GM21786 (cell line): ENCODE data around the gene ZMIZ2.
"Not testable (repeated sequence)": the region's sequence is repeated elsewhere in the genome, so short reads cannot be mapped to it uniquely, and the experiment has no call there.

ENCODE experiments used
- ATAC-seq: cut with Tn5 transposase; IDR thresholded peaks from one replicate; pipeline ENCODE4 v1.9.1; 2021; ENCODE audit not compliant: unreplicated experiment

The ZMIZ2 gene

DNA sequence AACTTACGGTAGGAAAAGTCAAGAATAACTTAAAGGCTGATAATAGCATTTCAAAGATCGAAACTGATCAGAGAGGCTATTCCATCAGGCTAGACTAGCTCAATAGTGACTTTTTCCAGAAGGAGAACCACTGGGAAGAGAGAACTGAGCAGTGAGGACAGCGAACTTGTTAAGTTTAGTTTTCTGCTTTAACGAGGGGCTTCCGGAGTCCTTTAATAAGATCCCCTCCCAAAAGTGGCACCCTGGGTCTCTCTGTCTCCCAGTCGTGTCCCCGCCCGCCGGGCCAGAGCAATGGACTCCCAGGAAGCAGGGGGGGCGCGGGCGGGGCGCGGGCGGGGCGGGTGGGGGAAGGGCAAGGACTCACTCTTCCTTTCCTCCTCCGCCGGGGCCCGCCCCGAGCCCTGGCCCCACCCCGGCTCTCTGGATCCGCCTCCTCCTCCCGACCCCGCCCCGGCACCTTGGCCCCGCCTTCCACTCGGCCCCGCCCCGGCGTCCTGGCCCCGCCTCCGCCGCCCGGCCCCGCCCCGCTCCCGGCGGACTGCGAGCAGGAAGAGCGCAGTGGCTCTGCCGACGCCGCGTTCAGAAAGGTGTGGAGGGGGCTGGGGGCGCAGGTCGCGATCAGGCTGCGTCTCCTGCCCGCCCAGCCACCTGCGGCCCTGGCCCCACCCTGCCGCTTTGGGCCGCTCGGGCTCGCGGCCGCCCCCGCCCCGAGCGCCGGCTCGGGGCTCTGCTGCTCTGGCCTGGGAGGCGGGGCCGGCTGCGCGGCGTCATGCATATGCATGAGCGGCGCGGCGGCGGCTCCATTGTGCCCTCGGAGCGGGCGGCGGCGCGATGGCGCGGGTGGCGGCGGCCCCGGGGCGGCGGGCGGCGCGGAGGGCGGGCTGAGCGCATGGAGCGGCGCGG, at the start of gene ZMIZ2:
Gene ZMIZ2 (plus strand): TSS at position 803 of the 903 bp plus-strand sequence. CDS start 7,403 bp downstream, outside the sequence.
- ATAC-seq = peak; percentile 56

DNA sequence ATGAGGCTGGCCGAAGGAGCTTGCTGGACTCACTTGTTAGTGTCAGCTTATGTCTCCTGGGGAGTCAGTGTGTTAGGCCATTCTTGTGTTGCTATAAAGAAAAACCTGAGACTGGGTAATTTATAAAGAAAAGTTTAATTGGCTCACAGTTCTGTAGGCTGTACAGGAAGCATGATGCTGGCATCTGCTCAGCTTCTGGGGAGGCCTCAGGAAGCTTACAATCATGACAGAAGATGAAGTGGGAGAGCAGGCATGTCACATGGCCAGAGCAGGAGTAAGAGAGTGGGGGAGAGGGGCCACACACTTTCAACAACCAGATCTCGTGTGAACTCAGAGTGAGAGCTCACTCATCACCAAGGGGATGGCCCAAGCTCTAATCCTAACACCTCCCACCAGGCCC, 49.0 kb upstream of the ZMIZ2 start:
- not testable (repeated sequence) for ATAC-seq

DNA sequence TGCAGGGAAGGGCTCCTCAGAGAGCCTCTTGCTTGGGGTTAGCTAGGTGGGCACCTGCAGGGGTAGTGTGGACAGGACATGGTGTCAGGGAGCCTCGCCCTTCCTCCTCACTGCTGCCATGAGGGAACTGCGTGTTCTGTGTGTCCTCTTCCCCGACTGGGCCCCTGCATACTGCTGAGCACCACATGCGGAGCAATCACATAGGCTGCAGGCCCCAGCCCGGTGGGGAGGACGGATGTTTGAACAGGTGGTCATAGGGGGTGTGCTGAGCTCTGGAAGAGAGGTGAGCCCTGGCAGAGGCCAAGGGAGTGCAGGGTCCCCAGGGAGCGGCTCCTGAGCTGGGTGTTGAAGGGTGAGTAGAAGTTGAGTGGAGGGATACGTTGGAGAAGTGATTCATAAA, 48.3 kb upstream of the ZMIZ2 start:
- ATAC-seq = no peak

DNA sequence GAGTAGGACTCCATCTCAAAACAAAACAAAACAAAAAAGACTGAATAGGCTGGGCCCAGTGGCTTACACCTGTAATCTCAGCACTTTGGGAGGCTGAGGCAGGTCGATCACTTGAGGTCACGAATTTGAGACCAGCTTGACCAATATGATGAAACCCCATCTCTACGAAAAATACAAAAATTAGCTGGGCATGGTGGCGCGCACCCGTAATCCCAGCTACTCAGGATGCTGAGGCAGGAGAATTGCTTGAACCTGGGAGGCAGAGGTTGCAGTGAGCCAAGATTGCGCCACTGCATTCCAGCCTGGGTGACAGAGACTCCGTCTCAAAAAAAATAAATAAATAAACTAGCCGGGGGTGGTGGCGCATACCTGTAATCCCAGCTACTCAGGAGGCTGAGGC, 45.3 kb upstream of the ZMIZ2 start:
- ATAC-seq = not testable (repeated sequence)

DNA sequence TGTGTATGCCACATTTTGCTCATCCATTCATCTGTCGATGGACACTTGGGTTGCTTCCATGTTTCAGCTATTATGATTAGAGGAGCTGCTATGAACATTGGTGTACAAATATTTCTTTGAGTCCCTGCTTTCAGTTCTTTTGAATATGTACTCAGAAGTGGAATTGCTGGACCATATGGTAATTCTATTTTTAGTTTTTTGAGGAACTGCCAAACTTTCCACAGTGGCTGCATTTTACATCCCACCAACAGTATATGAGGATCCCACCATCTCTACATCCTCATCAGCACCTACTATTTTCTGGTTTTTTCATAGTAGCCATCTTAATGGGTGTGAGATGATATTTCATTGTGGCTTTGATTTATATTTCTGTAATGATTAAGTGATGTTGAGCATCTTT, 44.7 kb upstream of the ZMIZ2 start:
- no peak for ATAC-seq

DNA sequence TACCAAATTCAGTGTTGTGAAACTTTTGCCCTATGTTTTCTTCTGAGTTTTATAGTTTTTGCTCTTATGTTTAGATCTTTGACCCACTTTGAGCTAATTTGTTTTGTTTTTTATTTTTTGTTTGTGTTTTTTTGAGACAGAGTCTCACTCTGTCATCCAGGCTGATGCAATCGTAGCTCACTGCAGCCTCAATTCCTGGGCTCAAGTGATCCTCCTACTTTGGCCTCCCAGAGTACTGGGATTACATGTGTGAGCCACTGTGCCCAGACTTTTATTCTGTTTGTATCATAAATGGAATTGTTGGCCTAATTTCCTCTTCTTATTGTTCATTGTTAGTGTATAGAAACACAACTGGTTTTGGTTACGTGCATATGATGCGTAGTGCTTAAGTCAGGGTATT, 43.2 kb upstream of the ZMIZ2 start:
- ATAC-seq = no peak

DNA sequence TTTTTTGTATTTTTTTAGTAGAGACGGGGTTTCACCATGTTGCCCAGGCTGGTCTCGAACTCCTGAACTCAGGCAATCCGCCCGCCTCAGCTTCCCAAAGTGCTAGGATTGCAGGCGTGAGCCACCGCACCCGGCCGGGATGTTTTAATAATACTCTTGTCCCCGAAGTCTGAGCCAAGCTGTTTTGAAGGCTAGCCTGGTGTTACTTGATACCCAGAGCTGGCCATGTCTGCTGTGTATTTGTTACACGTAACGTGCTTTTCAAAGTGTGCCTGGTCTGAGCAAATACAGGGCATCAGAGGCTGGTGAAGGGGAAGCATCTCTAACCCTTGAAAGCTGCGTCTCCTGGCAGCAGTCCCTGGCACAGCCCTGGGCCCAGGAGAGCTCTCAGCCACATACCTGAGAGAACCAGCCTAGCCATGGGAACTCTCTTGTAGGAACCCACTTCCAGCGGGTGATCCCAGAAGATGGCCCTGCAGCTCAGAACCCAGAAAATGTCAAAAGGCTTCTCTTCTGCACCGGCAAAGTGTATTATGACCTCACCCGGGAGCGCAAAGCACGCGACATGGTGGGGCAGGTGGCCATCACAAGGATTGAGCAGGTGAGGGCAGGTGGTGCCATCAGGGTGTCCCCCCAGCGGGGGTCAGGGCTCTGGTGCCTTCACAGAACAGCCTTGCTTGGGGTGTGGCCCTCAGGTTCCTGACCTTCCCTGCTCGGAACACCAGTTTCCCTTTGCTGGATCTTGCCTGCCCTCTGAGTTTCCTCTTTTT, 41.7 kb upstream of the ZMIZ2 start:
- no peak for ATAC-seq

GRCh38 chr7:44707558-44708230, 41.0 kb upstream of the ZMIZ2 start:
- ATAC-seq = no peak

DNA sequence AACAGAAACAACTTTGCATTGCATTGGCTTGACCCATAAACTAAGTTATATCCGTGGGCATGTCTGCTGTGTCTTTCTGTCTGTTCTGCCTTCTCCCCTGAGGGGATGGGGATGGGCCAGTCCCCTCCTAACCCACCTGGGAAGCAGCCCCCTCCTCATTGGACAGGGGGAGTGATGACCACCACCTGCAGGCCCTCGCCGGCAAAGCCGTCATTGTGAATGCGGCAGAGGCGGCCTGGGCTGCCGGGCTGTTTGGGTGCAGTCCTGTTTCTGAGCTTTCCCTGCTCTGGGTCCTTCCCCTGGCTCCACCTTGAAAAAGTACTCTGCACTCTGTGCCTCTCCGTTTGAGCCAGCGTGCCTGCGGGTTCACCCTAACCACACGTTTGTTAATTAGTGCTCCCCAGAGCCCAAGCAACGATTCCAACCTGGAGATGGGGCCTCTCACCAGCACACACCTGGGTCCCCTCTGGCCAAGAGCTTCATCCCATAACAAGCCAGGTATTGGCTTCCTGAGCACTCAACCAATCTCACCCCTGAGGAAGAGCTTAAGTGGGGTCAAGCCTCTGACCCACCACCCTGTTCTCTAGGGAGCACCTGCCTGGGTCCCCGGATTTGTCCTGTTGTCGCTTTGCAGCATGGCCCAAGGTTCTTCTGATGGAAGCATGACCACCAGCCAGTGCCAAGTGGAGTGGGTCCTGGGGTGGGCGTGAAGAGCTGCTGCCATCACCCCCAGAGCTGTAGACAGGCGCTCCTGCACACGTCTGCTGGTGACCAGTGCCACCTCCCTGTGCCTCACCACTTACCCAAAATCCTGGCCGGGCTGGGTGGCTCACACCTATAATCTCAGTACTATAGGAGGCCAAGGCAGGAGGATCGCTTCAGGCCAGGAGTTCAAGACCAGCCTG, 39.4 kb upstream of the ZMIZ2 start:
- no peak for ATAC-seq

DNA sequence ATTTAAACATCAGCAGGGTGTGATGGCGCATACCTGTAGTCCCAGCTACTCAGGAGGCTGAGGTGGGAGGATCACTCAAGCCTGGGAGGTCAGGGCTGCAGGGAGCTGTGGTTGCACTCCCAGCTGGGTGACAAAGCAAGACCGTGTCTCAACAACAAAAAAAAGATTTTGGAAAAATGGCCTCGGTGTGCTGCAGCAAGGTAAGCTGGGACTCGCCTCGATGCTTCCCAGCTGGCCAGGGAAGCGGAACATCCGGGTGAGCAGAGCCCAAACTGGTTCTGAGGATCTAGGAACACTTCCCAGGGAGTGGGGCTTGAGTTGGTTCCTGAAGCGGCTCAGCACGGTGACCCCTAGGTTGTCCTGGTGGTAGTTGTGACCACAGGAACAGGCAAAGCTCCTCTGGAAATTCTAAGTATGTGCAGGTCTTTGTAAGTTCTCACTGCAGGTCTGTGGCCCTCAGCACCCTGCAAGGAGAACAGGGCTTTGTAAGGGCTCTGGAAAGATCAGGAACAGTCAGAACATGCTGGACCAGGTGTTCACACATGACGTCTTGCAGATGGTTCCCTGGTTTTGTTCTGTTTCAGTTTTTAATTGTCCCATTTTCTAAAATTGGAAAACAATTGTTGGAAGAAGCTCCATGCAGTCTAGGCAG, 38.6 kb upstream of the ZMIZ2 start:
- no peak for ATAC-seq

GRCh38 chr7:44711528-44711927, 37.1 kb upstream of the ZMIZ2 start:
- ATAC-seq = no peak

- ATAC-seq = no peak
Measured at GRCh38 chr7:44712012-44712411, 36.6 kb upstream of the ZMIZ2 start.

DNA sequence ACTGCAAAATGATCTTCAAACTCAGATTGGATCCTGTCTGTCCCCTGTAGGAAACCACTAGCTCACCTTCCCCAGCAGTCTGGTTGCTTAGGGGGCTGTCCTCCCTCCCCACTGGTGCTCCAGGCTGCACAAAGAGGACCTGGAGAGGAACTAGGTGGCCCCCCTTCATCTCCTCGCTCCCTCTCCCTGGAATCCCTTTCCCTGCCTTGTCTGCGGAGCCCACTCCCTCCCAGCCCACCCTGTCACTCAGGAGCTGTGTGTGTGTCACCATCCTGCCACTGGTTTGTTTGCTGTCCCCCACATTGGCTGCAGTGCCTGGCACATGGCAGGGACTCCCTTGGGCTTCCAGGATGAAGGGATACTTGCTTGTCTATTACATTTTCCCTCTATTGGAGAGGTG, 35.5 kb upstream of the ZMIZ2 start:
- ATAC-seq = no peak

DNA sequence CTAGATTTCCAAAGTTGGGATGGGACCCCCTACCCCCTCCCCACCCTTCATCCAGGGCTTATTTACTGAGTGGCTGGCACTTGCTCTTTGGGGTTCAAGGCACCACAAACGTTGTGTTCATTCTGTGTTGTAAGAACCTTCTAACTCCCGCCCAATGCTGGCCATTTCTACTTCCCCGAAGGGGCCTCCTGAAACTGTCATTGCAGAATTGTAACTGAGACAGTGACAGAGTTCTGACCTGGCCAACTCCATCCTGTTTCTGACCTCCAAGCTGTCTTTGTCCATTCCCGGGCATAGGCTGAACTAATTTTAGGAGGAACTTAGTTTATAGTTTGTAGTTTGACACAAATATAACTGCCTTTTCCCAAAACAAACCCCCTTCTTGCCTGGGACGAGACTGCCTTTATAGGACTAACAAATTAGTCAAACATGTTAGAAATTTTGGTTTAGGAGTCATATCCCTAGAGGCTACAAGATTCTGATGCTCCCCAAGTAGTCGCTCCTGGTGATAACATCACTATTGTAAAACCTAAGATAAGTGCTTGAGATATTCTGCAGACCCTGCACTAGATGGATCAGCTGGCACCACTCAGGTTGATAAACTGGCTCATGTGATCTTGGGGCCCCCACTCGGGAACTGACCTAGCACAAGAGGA, 34.8 kb upstream of the ZMIZ2 start:
- ATAC-seq = no peak

GRCh38 chr7:44716205-44716604, 32.4 kb upstream of the ZMIZ2 start:
- ATAC-seq = no peak

GRCh38 chr7:44720301-44720700, 28.3 kb upstream of the ZMIZ2 start:
- ATAC-seq = no peak

- ATAC-seq = no peak
Measured at GRCh38 chr7:44724276-44724675, 24.4 kb upstream of the ZMIZ2 start.

DNA sequence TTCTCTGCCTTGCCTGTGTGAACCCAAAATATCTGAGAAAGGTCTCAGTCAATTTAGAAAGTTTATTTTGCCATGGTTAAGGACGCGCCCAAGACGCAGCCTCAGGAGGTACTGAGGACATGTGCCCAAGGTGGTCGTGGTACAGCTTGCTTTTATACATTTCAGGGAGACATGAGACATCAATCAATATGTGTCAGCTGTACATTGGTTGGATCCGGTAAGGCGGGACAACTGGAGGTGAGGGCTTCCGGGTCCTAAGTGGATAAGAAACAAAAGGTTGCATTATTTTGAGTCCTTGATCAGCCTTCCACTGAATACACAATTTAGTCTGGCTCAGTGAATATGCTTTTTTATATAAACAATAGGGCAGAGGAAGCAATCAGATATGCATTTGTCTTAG, 22.4 kb upstream of the ZMIZ2 start:
- not testable (repeated sequence) for ATAC-seq

DNA sequence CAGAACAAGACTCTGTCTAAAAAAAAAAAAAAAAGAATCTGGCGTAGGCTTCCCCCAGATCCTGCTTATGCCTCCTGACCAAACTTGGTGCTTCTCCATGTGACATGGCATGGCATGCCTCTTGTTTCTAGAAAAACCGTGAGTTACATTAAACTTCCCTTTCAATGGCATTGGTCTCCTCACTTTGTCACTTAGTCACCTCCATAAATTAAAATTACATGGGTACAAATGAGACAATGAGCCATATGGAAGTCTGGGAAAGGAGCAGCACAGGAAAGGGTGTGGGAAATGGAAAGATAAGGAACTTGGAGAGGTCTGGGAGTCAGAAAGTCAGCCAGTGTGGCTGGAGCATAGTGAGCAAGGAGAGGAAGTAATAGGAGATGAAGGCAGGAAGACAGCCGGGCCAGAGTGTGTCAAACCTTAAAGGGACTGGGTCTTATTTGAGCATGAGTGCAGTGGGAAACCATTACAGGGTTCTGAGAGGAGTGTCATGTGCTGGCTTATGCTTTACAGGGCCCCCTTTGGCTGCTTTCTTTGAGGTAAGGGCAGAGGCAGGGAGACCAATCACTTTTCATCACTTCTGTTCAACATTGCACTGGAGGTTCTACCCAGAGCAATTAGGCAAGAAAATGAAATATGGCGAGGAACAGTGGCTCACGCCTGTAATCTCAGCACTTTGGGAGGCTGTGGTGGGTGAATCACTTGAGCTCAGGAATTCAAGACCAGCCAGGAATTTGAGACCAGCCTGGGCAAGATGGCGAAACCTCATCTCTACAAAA, 21.3 kb upstream of the ZMIZ2 start:
- ATAC-seq = no peak
